ENCODE results near the gene AK5.

GRCh38 chr1:77416692-77417450 lies 135.1 kb downstream of the AK5 start:
- TF ChIP-seq, protein P1, sequence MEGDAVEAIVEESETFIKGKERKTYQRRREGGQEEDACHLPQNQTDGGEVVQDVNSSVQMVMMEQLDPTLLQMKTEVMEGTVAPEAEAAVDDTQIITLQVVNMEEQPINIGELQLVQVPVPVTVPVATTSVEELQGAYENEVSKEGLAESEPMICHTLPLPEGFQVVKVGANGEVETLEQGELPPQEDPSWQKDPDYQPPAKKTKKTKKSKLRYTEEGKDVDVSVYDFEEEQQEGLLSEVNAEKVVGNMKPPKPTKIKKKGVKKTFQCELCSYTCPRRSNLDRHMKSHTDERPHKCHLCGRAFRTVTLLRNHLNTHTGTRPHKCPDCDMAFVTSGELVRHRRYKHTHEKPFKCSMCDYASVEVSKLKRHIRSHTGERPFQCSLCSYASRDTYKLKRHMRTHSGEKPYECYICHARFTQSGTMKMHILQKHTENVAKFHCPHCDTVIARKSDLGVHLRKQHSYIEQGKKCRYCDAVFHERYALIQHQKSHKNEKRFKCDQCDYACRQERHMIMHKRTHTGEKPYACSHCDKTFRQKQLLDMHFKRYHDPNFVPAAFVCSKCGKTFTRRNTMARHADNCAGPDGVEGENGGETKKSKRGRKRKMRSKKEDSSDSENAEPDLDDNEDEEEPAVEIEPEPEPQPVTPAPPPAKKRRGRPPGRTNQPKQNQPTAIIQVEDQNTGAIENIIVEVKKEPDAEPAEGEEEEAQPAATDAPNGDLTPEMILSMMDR (IDR thresholded peaks at IDR 0.05) = peak in 5 of 12 donors; percentile 6 to 30 (median 16)
- no peak for TF ChIP-seq POLR2A (IDR thresholded peaks at IDR 0.05)
